Stimulated activated CD8-positive, alpha-beta memory T cell treated with anti-CD3 and anti-CD28 coated beads, Interleukin-12 subunit alpha, Interleukin-12 subunit beta, amount 100 ng/mL, for 24 hours (primary cell): ENCODE measurements around the gene ZNF799.
"Not testable (repeated sequence)": the region's sequence is repeated elsewhere in the genome, so short reads cannot be mapped to it uniquely, and the experiment has no call there.

Source experiments
- DNase-seq: peaks from one replicate; pipeline ENCODE4 v3.0.0-alpha.2; 2020; ENCODE audit errors: extremely low read depth

ZNF799 gene

DNA sequence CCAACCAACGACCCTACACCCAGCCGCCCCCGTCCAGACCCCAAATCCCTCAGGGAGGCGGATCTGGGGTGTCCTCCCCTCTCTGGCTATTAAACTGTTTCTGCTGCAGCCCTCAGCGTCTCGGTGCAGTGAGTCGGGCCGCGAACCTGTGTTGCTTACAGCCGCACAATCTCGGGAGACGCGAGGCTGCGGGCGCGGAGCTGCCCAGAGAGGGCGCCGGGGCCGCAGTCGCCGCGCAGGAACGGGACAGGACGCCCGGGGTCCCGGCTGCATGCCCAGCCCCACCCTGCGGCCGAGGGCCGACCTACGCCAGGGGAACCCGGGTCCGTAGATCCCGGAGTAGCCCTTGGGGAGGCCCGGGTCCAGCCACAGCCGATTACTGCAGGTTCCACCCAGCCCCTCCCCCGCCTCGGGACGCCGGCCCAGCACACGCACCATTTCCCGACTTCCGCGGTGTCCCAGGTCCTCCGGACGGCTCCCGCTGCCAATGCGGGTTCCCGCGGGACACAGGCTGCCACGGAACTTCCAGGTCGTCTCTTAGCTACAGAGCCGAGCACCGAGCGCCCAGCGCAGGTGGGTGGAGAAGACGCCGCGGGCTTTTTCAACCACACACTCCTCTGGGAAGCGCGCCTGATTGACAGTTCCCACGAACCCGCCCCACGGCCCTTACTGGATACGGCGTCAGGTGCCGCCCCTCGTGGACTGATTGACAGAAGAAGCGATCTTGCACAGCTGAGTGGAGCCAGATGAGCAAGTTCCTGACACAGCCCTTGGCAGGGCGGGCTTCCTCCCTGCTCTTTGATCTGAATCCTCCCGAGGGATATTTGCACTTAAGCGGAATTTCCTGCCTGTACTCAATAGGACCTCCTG lies at the start of gene ZNF799:
Gene ZNF799 (minus strand): TSS at position 639 of the 870 bp plus-strand sequence. CDS start 201 bp downstream, at position 438.
- peak; percentile 71 for DNase-seq

DNA sequence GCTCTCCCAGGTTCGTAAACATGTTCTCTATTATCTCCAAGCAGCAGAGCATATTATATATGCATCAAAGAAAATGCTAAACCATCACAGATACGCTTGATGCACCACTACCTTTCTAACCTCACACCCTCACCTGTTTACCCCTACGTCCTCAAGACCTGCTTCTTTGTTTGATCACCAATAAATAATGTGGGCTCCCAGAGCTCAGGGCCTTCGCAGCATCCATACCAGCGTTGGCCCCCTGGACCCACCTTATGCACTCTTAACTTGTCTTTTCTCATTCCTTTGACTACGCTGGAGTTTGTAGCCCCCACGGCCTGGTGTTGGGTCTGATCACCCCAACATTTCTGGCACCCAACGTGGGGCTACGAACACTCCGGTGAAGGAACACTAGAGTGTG lies 49.8 kb upstream of the ZNF799 start:
- DNase-seq, result no peak

DNA sequence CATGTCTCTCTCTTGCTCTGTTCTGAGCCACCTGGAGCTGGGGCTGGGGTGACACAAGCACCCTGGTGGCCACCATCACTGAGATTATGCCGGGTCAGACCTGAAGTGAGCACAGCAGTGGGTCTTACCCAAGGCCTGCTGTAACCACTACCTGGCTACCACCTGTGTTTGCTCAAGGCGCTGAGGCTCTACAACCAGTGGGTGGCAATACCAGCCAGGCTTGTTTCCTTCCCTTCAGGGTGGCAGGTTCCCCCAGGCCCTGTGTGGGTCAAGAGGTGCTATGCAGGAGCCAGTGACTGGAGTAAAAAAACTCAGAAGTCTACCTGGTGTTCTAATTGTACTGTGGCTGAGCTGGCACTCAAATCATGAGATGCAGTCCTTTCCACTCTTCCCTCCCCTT lies 47.7 kb upstream of the ZNF799 start:
- DNase-seq, result no peak

DNA sequence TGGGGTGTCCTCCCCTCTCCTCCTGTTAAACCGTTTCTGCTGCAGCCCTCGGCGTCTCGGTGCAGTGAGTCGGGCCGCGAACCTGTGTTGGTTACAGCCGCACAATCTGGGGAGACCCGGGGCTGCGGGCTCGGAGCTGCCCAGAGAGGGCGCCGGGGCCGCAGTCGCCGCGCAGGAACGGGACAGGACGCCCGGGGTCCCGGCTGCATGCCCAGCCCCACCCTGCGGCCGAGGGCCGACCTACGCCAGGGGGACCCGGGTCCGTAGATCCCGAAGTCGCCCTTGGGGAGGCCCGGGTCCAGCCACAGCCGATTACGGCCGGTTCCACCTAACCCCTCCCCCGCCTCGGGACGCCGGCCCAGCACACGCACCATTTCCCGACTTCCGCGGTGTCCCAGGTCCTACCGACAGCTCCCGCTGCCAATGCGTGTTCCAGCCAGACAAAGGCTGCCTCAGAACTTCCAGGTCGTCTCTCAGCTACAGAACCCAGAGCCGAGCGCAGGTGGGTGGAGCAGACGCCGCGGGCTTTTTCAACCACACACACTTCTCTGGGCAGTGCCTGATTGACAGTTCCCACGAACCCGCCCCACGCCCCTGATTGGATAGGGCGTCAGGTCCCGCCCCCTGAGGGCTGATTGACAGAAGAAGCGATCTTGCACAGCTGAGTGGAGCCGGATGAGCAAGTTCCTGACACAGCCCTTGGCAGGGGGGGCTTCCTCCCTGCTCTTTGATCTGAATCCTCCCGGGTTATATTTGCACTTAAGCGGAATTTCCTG lies 39.7 kb upstream of the ZNF799 start, which contains the start of gene ZNF443:
Gene ZNF443 (minus strand): TSS at position 481 of the 776 bp plus-strand sequence. CDS start 107 bp downstream, at position 374.
- DNase-seq, result peak; percentile 95

DNA sequence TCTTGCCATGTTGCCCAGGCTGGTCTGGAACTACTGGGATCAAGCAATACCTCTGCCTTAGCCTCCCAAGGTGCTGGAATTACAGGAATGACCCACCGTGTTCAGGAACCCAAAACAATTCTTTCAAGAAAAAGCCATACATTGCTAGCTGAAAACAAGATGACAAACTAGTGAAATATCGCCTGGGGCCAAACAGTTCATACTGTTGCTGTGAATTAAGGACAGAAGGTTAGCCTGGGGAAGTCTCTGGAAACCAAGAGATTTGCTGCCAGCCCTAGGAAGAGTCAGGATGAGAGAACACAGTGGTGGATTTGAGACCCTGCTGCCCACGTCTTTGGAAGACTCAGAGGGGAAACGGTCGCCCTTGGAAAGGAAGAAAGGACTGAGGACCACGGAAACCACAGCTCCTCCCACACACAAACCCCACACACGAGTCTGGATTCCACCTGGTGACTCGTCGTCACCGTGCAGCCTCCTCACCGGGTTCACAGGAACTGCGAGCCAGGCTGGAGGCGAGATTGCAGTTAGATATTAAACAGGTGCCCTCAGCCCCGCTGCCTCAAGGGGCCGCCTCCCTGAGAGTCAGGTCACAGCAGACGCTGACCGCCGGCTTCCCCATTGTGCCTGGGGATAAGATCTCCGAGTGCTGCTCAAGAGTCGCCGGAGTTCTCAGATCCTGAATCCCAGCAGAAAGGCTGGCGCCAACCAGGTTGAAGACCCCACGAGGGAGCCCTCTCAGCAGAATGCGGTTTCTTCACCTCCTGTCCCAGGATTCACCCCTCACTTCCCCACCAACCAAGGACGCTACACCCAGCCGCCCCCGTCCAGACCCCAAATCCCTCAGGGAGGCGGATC lies 38.8 kb upstream of the ZNF799 start:
- not testable (repeated sequence) for DNase-seq

DNA sequence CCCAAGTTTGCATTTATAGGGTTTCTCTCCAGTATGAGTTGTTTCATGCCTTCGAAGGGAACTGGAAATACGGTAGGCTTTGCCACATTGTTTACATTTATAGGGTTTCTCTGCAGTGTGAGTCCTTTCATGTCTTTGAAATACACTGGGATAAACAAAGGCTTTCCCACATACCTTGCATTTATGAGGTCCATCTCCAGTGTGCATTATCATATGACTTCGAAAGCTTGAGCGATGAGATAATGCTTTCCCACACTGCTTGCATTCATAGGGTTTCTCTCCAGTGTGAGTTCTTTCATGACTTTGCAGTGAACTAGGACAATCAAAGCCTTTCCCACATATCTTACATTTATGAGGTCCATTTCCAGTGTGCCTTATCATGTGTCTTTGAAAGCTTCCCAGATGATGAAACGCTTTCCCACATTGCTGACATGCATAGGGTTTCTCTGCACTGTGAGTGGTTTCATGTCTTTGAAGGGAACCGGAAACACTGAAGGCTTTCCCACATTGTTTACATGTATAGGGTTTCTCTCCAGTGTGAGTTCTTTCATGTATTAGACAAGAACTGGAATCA lies 29.7 kb upstream of the ZNF799 start:
- DNase-seq, result not testable (repeated sequence)

DNA sequence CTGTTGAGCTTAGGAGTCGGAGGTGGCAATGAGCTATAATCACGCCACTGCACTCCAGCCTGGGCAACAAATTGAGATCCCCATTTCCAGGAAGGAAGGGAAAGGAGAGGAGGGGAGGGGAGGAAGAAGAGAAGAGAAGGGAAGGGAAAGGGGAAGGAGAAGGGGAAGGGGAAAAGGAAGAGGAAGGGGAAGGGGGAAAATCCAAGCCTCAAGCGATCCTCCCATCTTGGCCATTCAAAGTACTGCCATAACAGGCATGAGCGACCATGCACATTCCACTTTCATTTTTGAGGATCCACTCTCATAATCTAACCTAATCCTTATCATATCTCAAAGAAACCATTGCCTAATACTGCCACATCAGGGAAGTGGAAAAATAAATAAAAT lies 24.8 kb upstream of the ZNF799 start:
- DNase-seq, result no peak

DNA sequence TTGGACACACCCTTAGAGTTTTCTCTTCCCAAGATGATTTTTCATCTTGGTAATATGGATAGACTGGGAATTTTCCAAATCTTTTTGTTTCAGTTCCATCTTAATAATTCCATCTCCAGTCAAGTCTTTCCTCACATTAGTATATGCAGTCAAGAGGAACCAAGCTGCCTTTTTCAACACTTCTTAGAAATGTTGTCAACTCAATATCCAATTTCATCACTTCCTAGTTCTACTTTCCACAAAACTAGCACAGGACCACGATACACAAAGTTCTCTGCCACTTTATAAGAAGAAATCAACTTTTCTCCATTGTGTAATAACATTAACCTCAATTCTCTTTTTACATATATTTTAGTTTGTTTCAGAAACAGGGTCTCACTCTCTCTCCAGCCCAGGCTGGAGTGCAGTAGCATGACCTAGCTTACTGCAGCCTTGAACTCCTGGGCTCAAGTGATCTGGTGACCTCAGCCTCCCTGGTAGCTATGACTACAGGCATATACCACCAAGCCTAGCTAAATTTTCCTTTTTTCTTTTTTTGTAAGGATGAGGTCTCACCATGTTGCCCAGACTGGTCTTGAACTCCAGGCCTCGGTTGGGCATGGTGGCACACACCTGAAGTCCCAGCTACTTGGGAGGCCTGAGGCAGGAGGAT lies 24.3 kb upstream of the ZNF799 start:
- DNase-seq, result no peak

DNA sequence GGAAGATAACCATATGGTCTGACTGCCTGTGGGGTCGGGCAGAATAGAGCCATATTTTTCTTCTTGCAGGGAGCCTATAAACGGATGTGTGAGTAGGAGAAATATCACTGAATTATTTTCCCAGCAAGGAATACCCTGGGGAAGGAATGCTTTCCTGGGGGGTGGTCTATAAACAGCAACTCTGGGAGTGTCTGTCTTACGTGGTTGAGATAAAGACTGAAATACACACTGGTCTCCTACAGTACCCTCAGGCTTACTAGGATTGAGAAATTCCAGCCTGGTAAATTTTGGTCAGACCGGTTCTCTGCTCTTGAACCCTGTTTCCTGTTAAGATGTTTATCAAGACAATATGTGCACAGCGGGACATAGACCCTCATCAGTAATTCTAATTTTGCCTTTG lies 16.2 kb upstream of the ZNF799 start:
- not testable (repeated sequence) for DNase-seq

DNA sequence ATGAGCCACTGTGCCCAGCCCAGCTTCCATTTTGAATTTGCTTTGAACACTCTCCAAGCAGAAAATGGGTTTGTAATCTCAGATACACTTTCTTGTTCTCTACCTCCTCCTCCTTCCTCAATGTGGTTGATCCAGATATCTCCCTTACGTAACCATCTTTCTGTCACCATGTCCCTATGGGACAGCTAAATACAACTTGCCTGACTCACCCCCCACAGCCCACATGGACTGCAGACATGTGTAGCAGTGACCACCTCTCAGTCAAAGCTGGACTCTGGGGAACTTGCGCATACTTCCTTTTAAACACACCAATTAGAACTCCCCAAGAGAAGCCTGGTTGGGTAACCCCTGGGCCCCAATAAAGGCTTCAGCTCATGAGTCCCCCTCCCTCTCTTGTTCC lies 10.8 kb upstream of the ZNF799 start:
- DNase-seq, result no peak

DNA sequence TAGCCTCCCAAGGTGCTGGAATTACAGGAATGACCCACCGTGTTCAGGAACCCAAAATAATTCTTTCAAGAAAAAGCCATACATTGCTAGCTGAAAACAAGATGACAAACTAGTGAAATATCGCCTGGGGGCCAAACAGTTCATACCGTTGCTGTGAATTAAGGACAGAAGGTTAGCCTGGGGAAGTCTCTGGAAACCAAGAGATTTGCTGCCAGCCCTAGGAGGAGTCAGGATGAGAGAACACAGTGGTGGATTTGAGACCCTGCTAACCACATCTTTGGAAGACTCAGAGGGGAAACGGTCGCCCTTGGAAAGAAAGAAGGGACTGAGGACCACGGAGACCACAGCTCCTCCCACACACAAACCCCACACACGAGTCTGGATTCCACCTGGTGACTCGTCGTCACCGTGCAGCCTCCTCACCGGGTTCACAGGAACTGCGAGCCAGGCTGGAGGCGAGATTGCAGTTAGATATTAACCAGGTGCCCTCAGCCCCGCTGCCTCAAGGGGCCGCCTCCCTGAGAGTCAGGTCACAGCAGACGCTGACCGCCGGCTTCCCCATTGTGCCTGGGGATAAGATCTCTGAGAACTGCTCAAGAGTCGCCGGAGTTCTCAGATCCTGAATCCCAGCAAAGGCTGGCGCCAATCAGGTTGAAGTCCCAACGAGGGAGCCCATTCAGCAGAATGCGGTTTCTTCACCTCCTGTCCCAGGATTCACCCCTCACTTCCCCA lies 1.0 kb downstream of the ZNF799 start:
- DNase-seq, result not testable (repeated sequence)

DNA sequence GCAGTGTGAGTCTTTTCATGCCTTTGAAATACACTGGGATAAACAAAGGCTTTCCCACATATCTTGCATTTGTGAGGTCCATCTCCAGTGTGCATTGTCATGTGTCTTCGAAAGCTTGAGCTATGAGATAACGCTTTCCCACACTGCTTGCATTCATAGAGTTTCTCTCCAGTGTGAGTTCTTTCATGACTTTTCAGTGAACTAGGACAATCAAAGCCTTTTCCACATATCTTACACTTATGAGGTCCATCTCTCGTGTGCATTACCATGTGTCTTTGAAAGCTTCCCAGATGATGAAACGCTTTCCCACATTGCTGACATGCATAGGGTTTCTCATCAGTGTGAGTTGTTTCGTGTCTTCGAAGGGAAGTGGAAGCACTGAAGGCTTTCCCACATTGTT lies 9.9 kb downstream of the ZNF799 start:
- not testable (repeated sequence) for DNase-seq

DNA sequence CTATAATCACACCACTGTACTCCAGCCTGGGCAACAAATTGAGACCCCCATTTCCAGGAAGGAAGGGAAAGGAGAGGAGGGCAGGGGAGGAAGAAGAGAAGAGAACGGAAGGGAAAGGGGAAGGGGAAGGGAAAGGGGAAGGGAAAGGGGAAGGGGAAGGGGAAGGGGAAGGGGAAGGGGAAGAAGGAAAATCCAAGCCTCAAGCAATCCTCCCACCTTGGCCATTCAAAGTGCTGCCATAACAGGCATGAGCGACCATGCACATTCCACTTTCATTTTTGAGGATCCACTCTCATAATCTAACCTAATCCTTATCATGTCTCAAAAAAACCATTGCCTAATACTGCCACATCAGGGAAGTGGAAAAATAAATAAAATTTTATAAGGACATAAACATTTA lies 14.7 kb downstream of the ZNF799 start:
- not testable (repeated sequence) for DNase-seq

DNA sequence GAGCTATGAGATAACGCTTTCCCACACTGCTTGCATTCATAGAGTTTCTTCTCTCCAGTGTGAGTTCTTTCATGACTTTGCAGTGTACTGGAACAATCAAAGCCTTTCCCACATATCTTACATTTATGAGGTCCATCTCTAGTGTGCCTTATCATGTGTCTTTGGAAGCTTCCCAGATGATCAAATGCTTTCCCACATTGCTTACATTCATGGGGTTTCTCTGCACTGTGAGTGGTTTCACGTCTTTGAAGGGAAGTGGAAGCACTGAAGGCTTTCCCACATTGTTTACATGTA lies 20.7 kb downstream of the ZNF799 start:
- no peak for DNase-seq

DNA sequence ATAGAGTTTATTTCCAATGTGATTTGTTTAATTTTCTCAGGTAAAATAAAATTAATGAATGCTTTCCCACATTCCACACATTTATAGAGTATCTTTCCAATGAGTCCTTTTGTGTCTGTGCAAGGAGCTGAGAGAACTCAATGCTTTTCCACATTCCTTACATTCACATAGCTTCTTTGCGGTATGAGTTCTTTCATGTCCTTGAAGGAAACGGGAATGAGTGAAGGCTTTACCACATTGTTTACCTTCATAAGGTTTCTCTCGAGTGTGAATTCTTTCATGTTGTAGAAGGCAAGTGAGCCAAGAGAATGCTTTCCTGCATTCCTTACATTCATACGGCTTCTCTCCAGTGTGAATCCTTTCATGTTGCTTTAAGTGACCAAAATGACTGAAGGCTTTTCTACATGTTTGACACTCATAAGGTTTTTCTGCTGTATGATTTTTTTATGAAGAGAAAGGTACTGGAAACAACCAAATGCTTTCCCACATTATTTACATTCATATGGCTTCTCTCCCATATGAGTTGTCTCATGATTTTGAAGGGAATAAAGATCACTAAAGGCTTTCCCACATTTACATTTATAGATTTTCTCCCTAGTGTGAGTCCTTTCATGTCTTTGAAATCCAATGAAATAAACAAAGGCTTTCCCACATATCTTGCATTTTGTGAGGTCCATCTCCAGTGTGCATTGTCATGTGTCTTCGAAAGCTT lies 21.2 kb downstream of the ZNF799 start:
- DNase-seq, result no peak

DNA sequence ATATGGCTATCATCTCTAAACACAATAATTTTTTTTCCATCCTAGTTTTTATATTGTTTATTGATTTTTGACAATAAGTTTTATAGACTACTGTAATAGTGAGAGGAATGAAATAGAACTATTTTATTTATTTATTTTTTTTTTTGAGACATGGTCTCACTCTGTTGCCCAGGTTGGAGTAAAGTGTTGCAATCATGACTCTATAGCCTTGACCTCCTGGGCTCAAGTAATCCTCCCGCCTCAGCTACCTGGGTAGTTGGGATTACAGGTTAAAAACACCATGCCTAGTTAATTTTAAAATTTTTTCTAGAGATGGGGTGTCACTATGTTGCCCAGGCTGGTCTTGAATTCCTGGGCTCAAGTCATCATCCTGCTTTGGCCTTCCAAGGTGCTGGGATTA lies 27.0 kb downstream of the ZNF799 start:
- no peak for DNase-seq

DNA sequence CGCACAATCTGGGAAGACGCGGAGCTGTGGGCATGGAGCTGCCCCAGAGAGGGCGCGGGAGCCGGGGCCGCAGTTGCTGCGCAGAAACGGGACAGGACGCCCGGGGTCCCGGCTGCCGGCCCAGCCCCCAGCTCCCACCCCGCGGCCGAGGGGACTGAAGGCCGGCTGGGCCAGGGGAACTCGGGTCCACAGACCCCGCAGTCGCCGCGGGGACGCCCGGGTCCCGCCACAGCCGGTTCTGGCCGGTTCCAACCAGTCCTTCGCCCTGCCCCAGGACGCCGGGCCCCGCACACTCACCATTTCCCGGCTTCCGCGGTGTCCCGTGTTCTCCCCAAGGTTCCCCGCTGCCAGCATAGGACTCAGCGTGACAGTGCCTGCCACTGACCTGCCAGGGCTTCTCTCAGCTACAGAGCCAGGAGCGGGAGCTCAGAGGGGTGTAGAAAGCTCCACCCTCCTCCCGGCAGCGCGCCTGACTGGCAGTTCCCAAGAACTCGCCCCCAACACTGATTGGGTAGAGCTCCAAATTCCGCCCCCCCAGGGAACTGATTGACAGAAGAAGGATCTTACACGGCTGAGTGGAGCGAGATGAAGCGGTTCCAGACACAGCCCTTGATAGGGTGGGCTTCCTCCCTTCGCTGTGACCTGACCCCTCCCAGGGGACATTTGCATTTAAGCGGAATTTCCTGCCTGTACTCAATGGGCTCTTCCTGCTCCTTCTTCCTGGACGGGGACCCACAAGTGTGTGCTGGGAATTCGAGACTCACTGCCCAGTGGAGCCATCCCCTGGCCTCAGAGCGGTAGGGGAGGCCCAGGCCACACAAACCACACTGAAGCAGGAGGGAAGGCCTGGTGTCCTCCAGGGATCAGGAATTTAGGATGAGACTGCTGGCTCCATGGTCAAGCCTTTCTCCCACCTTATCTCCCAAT lies 35.6 kb downstream of the ZNF799 start, which contains the start of gene ZNF442:
Gene ZNF442 (minus strand): TSS at position 448 of the 927 bp plus-strand sequence. CDS start 2,052 bp downstream, outside the sequence.
- DNase-seq, result peak; percentile 78

DNA sequence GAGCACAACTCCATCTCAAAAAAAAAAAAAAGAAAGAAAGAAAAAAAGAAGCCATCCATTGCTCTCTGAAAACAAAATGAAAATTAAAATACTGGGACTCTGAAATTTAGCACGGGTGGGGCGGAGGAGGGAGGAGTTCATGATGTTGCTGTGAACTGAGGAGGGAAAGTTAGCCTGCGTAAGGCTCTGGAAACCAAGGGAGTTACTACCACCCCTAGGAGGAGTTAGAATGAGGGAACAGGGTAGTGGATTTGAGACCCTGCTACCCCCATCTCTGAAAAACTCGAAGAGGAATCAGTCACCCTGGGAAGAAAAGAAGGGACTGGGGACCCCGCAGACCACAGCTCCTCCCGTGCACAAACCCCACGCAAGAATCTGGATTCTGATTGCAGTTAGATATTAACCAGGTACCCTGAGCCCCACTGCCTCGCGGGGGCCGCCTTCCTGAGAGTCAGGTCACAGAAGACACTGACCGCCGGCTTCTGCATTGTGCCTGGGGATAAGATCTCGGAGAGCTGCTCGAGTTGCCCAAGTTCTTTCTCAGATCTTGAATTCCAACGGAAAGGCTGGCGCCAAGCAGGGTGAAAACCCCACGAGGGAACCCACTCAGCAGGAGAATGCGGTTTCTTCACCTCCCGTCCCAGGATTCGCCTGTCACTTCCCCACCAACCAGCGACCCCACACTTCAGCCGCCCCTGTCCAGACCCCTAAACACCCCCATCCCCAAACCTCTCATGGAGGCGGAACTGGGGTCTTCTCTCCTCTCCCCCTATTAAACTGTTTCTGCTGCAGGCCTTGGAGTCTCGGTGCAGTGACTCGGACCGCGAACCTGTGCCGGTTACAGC lies 36.5 kb downstream of the ZNF799 start:
- DNase-seq, result no peak
